GM12872 (cell line): ENCODE data around the gene NTN5.
A peak's percentile ranks its signal among the peaks of the same experiment; 100 is the strongest.

ENCODE experiments used
- CTCF ChIP-seq: IDR thresholded peaks from 3 replicates; pipeline ENCODE4 v1.5.1; 2011; ENCODE audit warnings: low read depth, mild to moderate bottlenecking, low read length, moderate library complexity; ENCODE audit not compliant: insufficient read depth

Gene NTN5

DNA sequence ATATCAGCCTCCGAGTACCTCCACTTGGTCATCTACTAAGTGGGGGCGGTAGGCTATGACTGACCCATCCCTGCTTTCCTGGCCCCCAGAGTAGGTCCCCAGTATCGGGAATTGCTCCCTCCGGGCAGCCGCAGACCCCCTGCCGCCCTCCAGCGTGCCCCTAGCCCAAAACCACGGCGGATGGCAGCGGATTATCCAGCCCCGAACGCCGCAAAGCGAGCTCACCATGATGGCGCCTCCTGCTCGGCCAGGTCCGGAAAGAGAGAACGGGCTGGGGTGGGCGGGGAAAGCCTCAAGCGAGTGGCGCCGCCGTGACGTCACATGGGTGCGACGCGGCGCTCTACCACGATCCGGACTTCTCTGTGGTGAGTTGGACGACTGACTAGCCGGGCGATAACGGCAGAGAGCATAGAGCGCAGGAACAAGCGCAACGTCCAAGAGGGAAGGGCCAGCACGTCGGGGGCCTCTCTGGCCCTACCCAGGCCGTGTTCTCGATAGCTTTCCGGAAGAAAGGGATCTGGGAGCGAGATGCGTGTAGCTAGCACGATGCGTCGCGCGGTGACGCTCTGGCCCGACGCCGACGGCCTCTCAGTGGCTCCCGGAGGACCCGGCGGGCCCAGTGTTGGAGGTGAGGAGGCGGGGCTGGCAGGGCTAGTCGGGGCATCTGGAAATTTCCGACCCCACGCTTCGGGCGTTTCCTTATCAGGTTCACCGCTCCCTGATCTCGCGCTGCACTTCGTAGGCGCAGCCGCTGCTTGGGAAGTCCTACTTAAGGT, 53.7 kb downstream of the NTN5 start, which contains the start of the genes RPL18 and SPHK2:
RPL18 (minus strand) TSS at position 263 of the 776 bp plus-strand sequence; CDS start at position 228, 35 bp downstream.
SPHK2 (plus strand) TSS at position 591 of the 776 bp plus-strand sequence. CDS start 1,009 bp downstream, outside the sequence.
- TF ChIP-seq CTCF = no peak

GRCh38 chr19:48618278-48618915, 54.4 kb downstream of the NTN5 start:
- no peak for TF ChIP-seq CTCF

- TF ChIP-seq CTCF = 0 out of 3 replicates have a peak, but pooled peaks have one; percentile 6
Measured at GRCh38 chr19:48617146-48617937, 55.5 kb downstream of the NTN5 start.

- no peak for TF ChIP-seq CTCF
Measured at GRCh38 chr19:48616491-48617056, 56.2 kb downstream of the NTN5 start.

GRCh38 chr19:48616041-48616436, 56.8 kb downstream of the NTN5 start:
- TF ChIP-seq CTCF = no peak

DNA sequence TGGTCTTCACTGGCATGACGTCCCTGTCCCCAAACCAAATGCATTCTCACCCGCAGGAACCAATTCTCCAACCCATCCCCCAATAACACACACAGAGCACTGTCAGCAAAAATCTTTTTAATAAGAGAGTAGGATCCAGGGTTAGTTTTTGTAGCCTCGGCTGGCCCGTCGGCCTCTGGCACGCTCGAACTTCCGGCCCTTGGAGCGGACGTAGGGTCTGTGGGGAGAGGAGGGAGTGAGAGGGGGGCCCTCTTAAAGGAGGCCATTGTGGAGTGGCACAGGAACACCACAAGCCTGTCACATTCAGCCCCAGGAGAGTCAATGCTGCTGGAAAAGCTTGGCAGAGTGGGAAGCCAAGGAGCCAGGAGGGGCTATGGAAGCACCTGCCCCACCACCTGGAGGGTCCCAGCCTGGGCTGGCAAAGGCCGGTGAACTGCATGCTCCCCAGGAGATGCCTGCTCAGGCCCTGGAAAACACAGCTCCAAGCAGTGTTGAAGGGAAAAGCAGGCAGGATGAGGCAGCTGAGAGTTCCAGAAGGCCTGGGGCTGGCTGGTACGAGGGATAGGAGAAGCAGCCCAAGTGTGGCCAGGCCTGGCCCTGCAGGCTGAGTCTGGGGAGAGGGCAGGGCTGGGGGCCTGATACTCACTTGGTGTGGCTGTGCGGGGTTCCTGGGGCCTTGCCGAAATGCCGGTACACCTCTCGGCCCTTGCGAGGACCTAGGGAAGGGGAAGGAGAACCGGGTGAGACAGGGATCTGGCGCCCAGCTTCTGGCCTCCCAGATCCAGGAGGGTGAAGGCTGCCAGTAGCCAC, 57.4 kb downstream of the NTN5 start:
- no peak for TF ChIP-seq CTCF
